Neural cell (in vitro differentiated cells): ENCODE results near the gene UNK. TPM values are rescaled to one million over a fixed set of nuclear protein-coding genes. Genes with fewer than 3 reads are reported as not detected.

Experiments
- H2AFZ ChIP-seq: fragments of 200-600, 300-800 bp; sonication (generic), shearing (Covaris generic); 2 replicates; pipeline ENCODE4 v1.6.0; 2014; ENCODE audit warnings: low read depth, mild to moderate bottlenecking, antibody characterized with exemption, low read length, moderate library complexity
- H3F3A ChIP-seq: fragments of 200-600 bp; shearing (Covaris generic); 2 replicates; pipeline ENCODE4 v1.6.1; 2016; ENCODE audit warnings: mild to moderate bottlenecking, moderate library complexity, mixed read lengths, antibody characterized with exemption, low read length; ENCODE audit not compliant: insufficient read depth, poor library complexity, severe bottlenecking
- H3K27ac ChIP-seq: fragments of 200-600, 300-800 bp; sonication (generic), shearing (Covaris generic); 2 replicates; pipeline ENCODE4 v1.5.1; 2014; ENCODE audit warnings: mild to moderate bottlenecking, low read length, moderate library complexity
- H3K27me3 ChIP-seq: fragments of 300-800, 200-600 bp; sonication (generic), shearing (Covaris generic); 2 replicates; pipeline ENCODE4 v1.6.0; 2014; ENCODE audit warnings: mild to moderate bottlenecking, low read depth, low read length, moderate library complexity; ENCODE audit not compliant: insufficient read depth
- H3K36me3 ChIP-seq: fragments of 300-800, 200-600 bp; sonication (generic), shearing (Covaris generic); 2 replicates; pipeline ENCODE4 v1.5.1; 2014; ENCODE audit warnings: mild to moderate bottlenecking, antibody characterized with exemption, low read length, moderate library complexity; ENCODE audit not compliant: insufficient read depth
- H3K4me2 ChIP-seq: fragments of 300-800, 200-600 bp; sonication (generic), shearing (Covaris generic); 2 replicates; pipeline ENCODE4 v1.6.0; 2014; ENCODE audit warnings: mild to moderate bottlenecking, low read length
- H3K4me3 ChIP-seq: fragments of 300-800, 200-600 bp; sonication (generic), shearing (Covaris generic); 2 replicates; pipeline ENCODE4 v1.5.1; 2014; ENCODE audit warnings: mild to moderate bottlenecking, low read length, moderate library complexity
- H3K79me2 ChIP-seq: fragments of 200-600 bp; shearing (Covaris generic); replicated peaks from 2 replicates; pipeline ENCODE4 v1.6.0; 2014; ENCODE audit warnings: mild to moderate bottlenecking, low read length, moderate library complexity; ENCODE audit not compliant: insufficient read depth
- H3K9ac ChIP-seq: fragments of 300-800, 200-600 bp; sonication (generic), shearing (Covaris generic); 2 replicates; pipeline ENCODE4 v1.6.1; 2016; ENCODE audit warnings: mild to moderate bottlenecking, low read length, mixed read lengths
- H3K9me2 ChIP-seq: fragments of 200-600 bp; shearing (Covaris generic); 2 replicates; pipeline ENCODE4 v1.6.1; 2016; ENCODE audit warnings: mild to moderate bottlenecking, low read length, mixed read lengths; ENCODE audit not compliant: insufficient read depth
- H3K9me3 ChIP-seq: fragments of 200-600, 300-800 bp; sonication (generic), shearing (Covaris generic); 2 replicates; pipeline ENCODE4 v1.6.1; 2016; ENCODE audit warnings: mild to moderate bottlenecking, mixed run types, low read length, moderate library complexity, mixed read lengths
- H4K20me1 ChIP-seq: fragments of 200-600 bp; shearing (Covaris generic); 2 replicates; pipeline ENCODE4 v1.6.1; 2016; ENCODE audit warnings: mild to moderate bottlenecking, mixed run types; ENCODE audit not compliant: insufficient read depth
- CTCF ChIP-seq: fragments of 450-650 bp; IDR thresholded peaks from 2 replicates; pipeline ENCODE4 v1.5.1; 2014; ENCODE audit warnings: antibody characterized with exemption, mild to moderate bottlenecking, moderate library complexity; ENCODE audit not compliant: poor library complexity, severe bottlenecking
- EP300 ChIP-seq: fragments of 450-650 bp; conservative IDR thresholded peaks from 2 replicates; pipeline ENCODE4 v1.6.1; 2014; ENCODE audit warnings: antibody characterized with exemption, mild to moderate bottlenecking, moderate library complexity; ENCODE audit not compliant: poor library complexity, severe bottlenecking
- EZH2 ChIP-seq: fragments of 200-600, 300-800 bp; shearing (Covaris generic), sonication (generic); IDR thresholded peaks from 2 replicates; pipeline ENCODE4 v1.6.1; 2014; ENCODE audit warnings: antibody characterized with exemption, low read length, borderline replicate concordance, mild to moderate bottlenecking; ENCODE audit not compliant: insufficient read depth, poor library complexity, severe bottlenecking
- MXI1 ChIP-seq: fragments of 450-650 bp; conservative IDR thresholded peaks from 2 replicates; pipeline ENCODE4 v1.6.1; 2014; ENCODE audit warnings: antibody characterized with exemption, mild to moderate bottlenecking; ENCODE audit not compliant: poor library complexity, severe bottlenecking
- POLR2AphosphoS5 ChIP-seq: IDR thresholded peaks from 2 replicates; pipeline ENCODE4 v1.6.1; 2012
- RAD21 ChIP-seq: fragments of 450-650 bp; conservative IDR thresholded peaks from 2 replicates; pipeline ENCODE4 v1.6.1; 2014; ENCODE audit warnings: antibody characterized with exemption, mild to moderate bottlenecking, moderate library complexity
- SMC3 ChIP-seq: fragments of 450-650 bp; conservative IDR thresholded peaks from 2 replicates; pipeline ENCODE4 v1.6.1; 2014; ENCODE audit warnings: antibody characterized with exemption, mild to moderate bottlenecking, moderate library complexity; ENCODE audit not compliant: poor library complexity
- TAF1 ChIP-seq: IDR thresholded peaks from 2 replicates; pipeline ENCODE4 v1.6.1; 2012; ENCODE audit warnings: low read depth
- polyA plus RNA-seq: library from polyadenylated mRNA; depleted of rRNA; stranded (reverse); fragments of >200 nt; gene quantifications from 2 replicates; pipeline ENCODE4 v1.2.3, GENCODE V29; 2014
- TF ChIP-seq, protein P1 (sequence below): IDR thresholded peaks from 2 replicates; pipeline ENCODE4 v1.6.1; 2012; ENCODE audit warnings: borderline replicate concordance

The UNK gene
- polyA plus RNA-seq, 1 donor from 2014 or later, result 29.9 TPM

DNA sequence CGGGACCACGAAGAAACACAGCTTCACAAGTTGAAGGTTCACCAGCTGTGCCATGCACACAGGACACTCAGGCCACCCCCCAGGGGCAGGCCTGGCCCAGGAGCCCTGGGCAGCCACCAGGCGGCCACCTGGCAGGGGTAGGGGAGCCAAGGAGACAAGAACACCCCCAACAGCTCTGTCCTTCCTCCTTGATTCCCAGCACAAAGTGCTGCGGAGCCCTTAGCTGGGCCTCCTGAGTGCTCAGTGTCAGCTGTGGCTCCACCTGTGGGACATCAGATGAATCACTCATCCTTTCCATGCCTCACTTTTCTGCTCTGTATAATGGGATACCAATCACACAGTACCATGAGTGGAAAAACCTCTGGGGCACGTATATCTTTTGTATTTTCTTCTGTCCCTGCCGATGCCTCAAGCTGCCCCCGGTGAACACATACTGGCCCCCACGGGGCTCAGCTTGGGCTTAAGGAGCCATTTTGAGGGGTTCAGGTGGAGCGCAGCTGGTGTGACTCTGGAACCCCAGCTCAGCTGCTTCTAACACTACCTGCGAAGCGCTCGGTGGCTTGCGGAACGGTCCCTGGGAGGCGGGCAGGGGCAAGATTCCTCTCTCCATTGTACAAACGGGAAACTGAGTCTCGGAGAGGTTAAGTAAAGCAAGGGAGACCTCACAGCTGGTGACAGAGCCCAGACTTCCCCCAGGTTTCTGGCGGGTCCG lies 31.6 kb upstream of the UNK start:
- no peaks in the 10 kb centered on the region for H3K79me2 ChIP-seq

GRCh38 chr17:75753514-75754377 lies 30.9 kb upstream of the UNK start:
- no peak overlapping the region for H3K9ac ChIP-seq
- no peaks in the 10 kb centered on the region for H3K36me3 ChIP-seq
- H3K27ac ChIP-seq, result no peak overlapping the region
- H4K20me1 ChIP-seq, result no peaks in the 10 kb centered on the region
- H3F3A ChIP-seq, result no peaks in the 10 kb centered on the region
- no peak overlapping the region for H3K4me2 ChIP-seq
- H2AFZ ChIP-seq, result no peak overlapping the region
- H3K27me3 ChIP-seq, result no peaks in the 10 kb centered on the region
- TF ChIP-seq, protein P1, sequence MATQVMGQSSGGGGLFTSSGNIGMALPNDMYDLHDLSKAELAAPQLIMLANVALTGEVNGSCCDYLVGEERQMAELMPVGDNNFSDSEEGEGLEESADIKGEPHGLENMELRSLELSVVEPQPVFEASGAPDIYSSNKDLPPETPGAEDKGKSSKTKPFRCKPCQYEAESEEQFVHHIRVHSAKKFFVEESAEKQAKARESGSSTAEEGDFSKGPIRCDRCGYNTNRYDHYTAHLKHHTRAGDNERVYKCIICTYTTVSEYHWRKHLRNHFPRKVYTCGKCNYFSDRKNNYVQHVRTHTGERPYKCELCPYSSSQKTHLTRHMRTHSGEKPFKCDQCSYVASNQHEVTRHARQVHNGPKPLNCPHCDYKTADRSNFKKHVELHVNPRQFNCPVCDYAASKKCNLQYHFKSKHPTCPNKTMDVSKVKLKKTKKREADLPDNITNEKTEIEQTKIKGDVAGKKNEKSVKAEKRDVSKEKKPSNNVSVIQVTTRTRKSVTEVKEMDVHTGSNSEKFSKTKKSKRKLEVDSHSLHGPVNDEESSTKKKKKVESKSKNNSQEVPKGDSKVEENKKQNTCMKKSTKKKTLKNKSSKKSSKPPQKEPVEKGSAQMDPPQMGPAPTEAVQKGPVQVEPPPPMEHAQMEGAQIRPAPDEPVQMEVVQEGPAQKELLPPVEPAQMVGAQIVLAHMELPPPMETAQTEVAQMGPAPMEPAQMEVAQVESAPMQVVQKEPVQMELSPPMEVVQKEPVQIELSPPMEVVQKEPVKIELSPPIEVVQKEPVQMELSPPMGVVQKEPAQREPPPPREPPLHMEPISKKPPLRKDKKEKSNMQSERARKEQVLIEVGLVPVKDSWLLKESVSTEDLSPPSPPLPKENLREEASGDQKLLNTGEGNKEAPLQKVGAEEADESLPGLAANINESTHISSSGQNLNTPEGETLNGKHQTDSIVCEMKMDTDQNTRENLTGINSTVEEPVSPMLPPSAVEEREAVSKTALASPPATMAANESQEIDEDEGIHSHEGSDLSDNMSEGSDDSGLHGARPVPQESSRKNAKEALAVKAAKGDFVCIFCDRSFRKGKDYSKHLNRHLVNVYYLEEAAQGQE, result no peak
- TF ChIP-seq CTCF, result peak; percentile 35
- no peaks in the 10 kb centered on the region for H3K79me2 ChIP-seq
- H3K9me3 ChIP-seq, result no peaks in the 10 kb centered on the region
- no peak overlapping the region for H3K4me3 ChIP-seq
- no peaks in the 10 kb centered on the region for H3K9me2 ChIP-seq

More for the DNA sequence above, 31.6 kb upstream of the UNK start:
- Histone ChIP-seq H3K9me2 (no peaks in the 10 kb centered on the region), H3K27ac (no peak overlapping the region), H3K36me3 (no peaks in the 10 kb centered on the region), H3F3A (no peaks in the 10 kb centered on the region), H3K27me3 (no peaks in the 10 kb centered on the region), H4K20me1 (no peaks in the 10 kb centered on the region), H3K4me3 (no peak overlapping the region), H3K4me2 (no peak overlapping the region), H3K9ac (no peak overlapping the region), H3K9me3 (no peaks in the 10 kb centered on the region), H2AFZ (no peak overlapping the region)
- TF ChIP-seq, protein P1, result no peak
- TF ChIP-seq TAF1, result no peak
- no peak for TF ChIP-seq MXI1
- TF ChIP-seq EZH2, result no peak
- TF ChIP-seq CTCF, result no peak
- TF ChIP-seq SMC3, result no peak
- TF ChIP-seq RAD21, result no peak
- no peak for TF ChIP-seq EP300
- TF ChIP-seq POLR2AphosphoS5, result no peak
